Measurements from ENCODE around the gene MALSU1.

- no peak for TF ChIP-seq FOXM1 (IDR thresholded peaks at IDR 0.05; ENCODE audit: low read depth)
- peak; percentile 99 for TF ChIP-seq CTCF (IDR thresholded peaks at IDR 0.05)
- TF ChIP-seq SMC3 (IDR thresholded peaks at IDR 0.05; ENCODE audit: low read depth, low read length): peak; percentile 85
- no peak for TF ChIP-seq GATA2 (CRISPR knock-in tag; IDR thresholded peaks at IDR 0.05)
- no peak for TF ChIP-seq FOXJ3 (CRISPR knock-in tag; IDR thresholded peaks at IDR 0.05)
- no peak for TF ChIP-seq POLR2AphosphoS5 (IDR thresholded peaks at IDR 0.05; ENCODE audit: low read depth, low read length)
- no peak for TF ChIP-seq EZH2phosphoT487 (IDR thresholded peaks at IDR 0.05; ENCODE audit: borderline replicate concordance, low read depth)
- TF ChIP-seq JUND (IDR thresholded peaks at IDR 0.05): no peak
- TF ChIP-seq REST (IDR thresholded peaks at IDR 0.05; ENCODE audit: low read depth, low read length): peak; percentile 62
- no peak for TF ChIP-seq FOSL2 (IDR thresholded peaks at IDR 0.05; ENCODE audit: borderline replicate concordance, low read depth)
- peak; percentile 90 for TF ChIP-seq RAD21 (IDR thresholded peaks at IDR 0.05; ENCODE audit: low read length)
- no peak for TF ChIP-seq EP300 (IDR thresholded peaks at IDR 0.05; ENCODE audit: borderline replicate concordance in 1 of 2, low read depth in 1 of 2, low read length in 1 of 2)
- no peak for TF ChIP-seq YY1 (IDR thresholded peaks at IDR 0.05; ENCODE audit: low read depth)
Observed at GRCh38 chr7:23261843-23262452, 37.2 kb upstream of the MALSU1 start.
